Spleen (tissue), 11 donors: Measurements from ENCODE around the gene POLD2. TPM values are rescaled to one million over a fixed set of nuclear protein-coding genes. Genes with fewer than 3 reads are reported as not detected.

Source experiments
- DNase-seq: peaks from one replicate; pipeline ENCODE4 v3.0.0-alpha.2; 2020
- H3K27ac ChIP-seq, 8 donors: fragments of 200-600 bp; sonication (generic) in 7 of 8; 1 replicate in 4 of 8; 2 replicates in 4 of 8; pipeline versions ENCODE4 v1.5.0 to v1.8.0; 2016 to 2021; ENCODE audit warnings: inconsistent platforms in 4 of 8, mild to moderate bottlenecking in 4 of 8, moderate library complexity in 1 of 8
- H3K27me3 ChIP-seq, 7 donors: fragments of 200-600 bp; sonication (generic) in 6 of 7; replicated peaks in 1 of 7; 1 replicate in 4 of 7; 2 replicates in 3 of 7; pipeline versions ENCODE4 v1.5.0 to v1.8.0; 2016 to 2021; ENCODE audit warnings: inconsistent platforms in 3 of 7, mild to moderate bottlenecking in 1 of 7
- H3K36me3 ChIP-seq, 6 donors: fragments of 200-600 bp; sonication (generic) in 5 of 6; 1 replicate in 4 of 6; 2 replicates in 2 of 6; pipeline versions ENCODE4 v1.5.0 to v1.8.0; 2016 to 2021; ENCODE audit warnings: inconsistent platforms in 2 of 6
- H3K4me1 ChIP-seq, 6 donors: fragments of 200-600 bp; sonication (generic) in 5 of 6; 1 replicate in 3 of 6; 2 replicates in 3 of 6; pipeline versions ENCODE4 v1.5.0 to v1.8.0; 2016 to 2021; ENCODE audit warnings: inconsistent platforms in 3 of 6
- H3K4me3 ChIP-seq, 8 donors: fragments of 200-600 bp; sonication (generic) in 7 of 8; 1 replicate in 4 of 8; 2 replicates in 4 of 8; pipeline versions ENCODE4 v1.5.0 to v1.8.0; 2016 to 2021; ENCODE audit warnings: inconsistent platforms in 4 of 8, mild to moderate bottlenecking in 4 of 8, moderate library complexity in 2 of 8
- H3K9me3 ChIP-seq, 8 donors: fragments of 200-600 bp; sonication (generic) in 7 of 8; 1 replicate in 4 of 8; 2 replicates in 4 of 8; pipeline versions ENCODE4 v1.5.0 to v1.8.0; 2016 to 2021; ENCODE audit warnings: inconsistent platforms in 4 of 8
- POLR2A ChIP-seq, 3 donors: fragments of 450-650 bp; IDR thresholded peaks; one replicate each; pipeline ENCODE4 v1.5.1; 2017; ENCODE audit warnings: antibody characterized with exemption in 3 of 3, mild to moderate bottlenecking in 1 of 3
- POLR2AphosphoS5 ChIP-seq, 3 donors: sonication (generic); formaldehyde crosslinking; IDR thresholded peaks; one replicate each; pipeline ENCODE4 v1.5.1; 2017; ENCODE audit warnings: antibody characterized with exemption in 3 of 3
- WGBS, 5 donors: extraction: QIAGEN DNeasy Blood & Tissue Kit in 3 of 5; methylation state at CpG; one replicate each; pipeline versions ENCODE4 v1.1.5 to v1.1.7; 2013 to 2018; 5-methylcytosine and 5-hydroxymethylcytosine counted together
- intact Hi-C: fragments of 100-400 bp; cut with DNase I; formaldehyde crosslinking; loops from one replicate; pipeline ENCODE4 v1.15.0; 2023; ENCODE audit warnings: low total_unique reads
- polyA plus RNA-seq, 3 donors: library from polyadenylated mRNA; stranded (reverse); fragments of 200-250 nt; gene quantifications; one replicate each; pipeline ENCODE4 v1.2.1, GENCODE V29; 2013
- total RNA-seq, 7 donors: library from RNA; depleted of rRNA in 3 of 7; stranded (reverse); fragments of >200 nt in 3 of 7; fragmentation: NEBNext Ultra II Directional in 4 of 7; extraction: Animal tissue kit (Norgen Biotek cat#: 25700) in 4 of 7; gene quantifications; one replicate each; pipeline versions ENCODE4 v1.1.0 to v1.2.1, GENCODE V29; 2016 to 2021
- TF ChIP-seq, protein P1 (sequence below), 11 experiments: fragments of 200-600 bp in 7 of 11; fragments of 450-650 bp in 4 of 11; sonication (generic) in 4 of 11; IDR thresholded peaks in 8 of 11; conservative IDR thresholded peaks in 3 of 11; 1 replicate in 7 of 11; 2 replicates in 4 of 11; pipeline versions ENCODE4 v1.4.0 to v1.8.0; 2016 to 2021; ENCODE audit warnings: antibody characterized with exemption in 11 of 11, inconsistent platforms in 4 of 11, mild to moderate bottlenecking in 1 of 11
- donor health status: healthy with polysubstance abuse.
- donor health status: DM: no; HTN: no; CAD: no; lungs with moderate emphysema.
- donor health status: DM: no; HTN: no; CAD: no.
- donor health status: Bipolar disorder and iron deficiency.
- donor health status: healthy.
- donor health status: DM: no; HTN: no; CAD: no.
- donor health status: DM: yes; HTN: yes; CAD: no.

The POLD2 gene
- total and polyA plus RNA-seq, 10 donors = 31.9 to 79.1 (median 49.3) TPM

DNA sequence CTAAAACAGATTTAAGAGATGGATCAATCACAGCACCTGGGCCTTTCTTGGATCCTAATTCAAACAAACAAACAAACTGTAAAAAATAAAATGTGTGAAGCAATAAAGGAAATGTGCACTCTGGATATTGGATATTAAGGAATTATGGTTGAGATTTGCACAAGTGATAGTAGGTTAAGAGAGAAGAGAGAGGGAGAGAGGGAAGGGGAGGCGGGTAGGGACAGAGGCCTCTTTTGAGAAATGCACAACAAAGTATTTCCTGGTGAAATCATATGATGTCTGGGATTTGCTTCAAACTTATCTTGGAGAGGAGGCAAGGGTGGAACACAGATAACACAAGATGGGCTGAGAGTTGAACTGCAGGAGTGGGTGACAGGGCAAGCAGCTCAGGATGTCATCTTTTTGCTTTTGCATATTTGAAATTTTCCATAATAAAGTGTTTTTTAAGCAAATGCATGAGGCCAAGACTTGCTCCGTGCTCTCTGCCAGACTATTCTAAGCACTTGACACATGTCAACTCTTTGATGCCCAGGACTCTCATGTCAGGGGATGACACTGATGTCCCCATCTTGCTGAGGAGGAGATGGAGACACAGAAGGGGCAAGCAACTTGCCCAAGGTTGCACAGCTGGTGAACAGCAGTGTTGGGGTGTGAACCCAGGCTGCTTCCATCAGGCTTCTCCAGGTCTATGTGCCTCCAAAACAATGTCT lies 28.3 kb downstream of the POLD2 start:
- Histone ChIP-seq H3K9me3 (no peaks in the 10 kb centered on the region), H3K4me1 (peaks cover 0 to 51% (median 29%) of the 10 kb centered on the region in 6 donors), H3K36me3 (no peaks in the 10 kb centered on the region), H3K27me3 (no peaks in the 10 kb centered on the region), H3K4me3 (no peak overlapping the region), H3K27ac (peak overlapping the region in 4 of 8 donors; percentile 14 to 71 (median 58))
- TF ChIP-seq POLR2A (IDR thresholded peaks at IDR 0.05) (no peak), POLR2AphosphoS5 (IDR thresholded peaks at IDR 0.05) (no peak)
- TF ChIP-seq, protein P1, sequence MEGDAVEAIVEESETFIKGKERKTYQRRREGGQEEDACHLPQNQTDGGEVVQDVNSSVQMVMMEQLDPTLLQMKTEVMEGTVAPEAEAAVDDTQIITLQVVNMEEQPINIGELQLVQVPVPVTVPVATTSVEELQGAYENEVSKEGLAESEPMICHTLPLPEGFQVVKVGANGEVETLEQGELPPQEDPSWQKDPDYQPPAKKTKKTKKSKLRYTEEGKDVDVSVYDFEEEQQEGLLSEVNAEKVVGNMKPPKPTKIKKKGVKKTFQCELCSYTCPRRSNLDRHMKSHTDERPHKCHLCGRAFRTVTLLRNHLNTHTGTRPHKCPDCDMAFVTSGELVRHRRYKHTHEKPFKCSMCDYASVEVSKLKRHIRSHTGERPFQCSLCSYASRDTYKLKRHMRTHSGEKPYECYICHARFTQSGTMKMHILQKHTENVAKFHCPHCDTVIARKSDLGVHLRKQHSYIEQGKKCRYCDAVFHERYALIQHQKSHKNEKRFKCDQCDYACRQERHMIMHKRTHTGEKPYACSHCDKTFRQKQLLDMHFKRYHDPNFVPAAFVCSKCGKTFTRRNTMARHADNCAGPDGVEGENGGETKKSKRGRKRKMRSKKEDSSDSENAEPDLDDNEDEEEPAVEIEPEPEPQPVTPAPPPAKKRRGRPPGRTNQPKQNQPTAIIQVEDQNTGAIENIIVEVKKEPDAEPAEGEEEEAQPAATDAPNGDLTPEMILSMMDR (IDR thresholded peaks at IDR 0.05 in 8 of 11, conservative IDR thresholded peaks at IDR 0.05 in 3 of 11) = no peak
- WGBS, 5 donors = 48 to 70% (median 69%) methylated on average over 2 of the region's 2 CpGs
- no peak for DNase-seq
- intact Hi-C loops = no loop called here

DNA sequence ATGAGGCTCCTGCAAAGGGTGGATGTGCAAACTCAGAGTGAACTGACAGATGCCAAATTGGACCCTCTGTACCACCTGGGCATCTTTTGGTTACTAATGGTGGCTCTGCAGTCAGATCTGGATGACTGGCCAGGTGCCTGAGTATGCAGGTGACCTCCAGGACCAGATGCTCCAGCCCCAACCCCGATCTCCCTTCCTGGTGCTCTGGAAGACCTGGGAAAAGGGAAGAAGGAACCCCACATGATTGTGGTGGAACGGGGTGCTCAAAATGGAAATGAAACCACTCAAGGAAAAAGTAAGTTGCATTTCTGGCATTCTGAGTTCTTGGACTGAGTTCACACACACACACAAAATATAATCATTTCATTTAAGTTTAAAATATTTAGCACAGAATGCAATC lies 29.0 kb downstream of the POLD2 start:
- DNase-seq = no peak
- intact Hi-C loops = no loop called here
- H3K9me3 ChIP-seq = no peaks in the 10 kb centered on the region
- peak overlapping the region in 5 of 8 donors; percentile 14 to 71 (median 41) for H3K27ac ChIP-seq
- peaks cover 0 to 47% (median 29%) of the 10 kb centered on the region in 6 donors for H3K4me1 ChIP-seq
- H3K4me3 ChIP-seq = no peak overlapping the region
- no peak for TF ChIP-seq POLR2AphosphoS5 (IDR thresholded peaks at IDR 0.05)
- TF ChIP-seq, protein P1 (IDR thresholded peaks at IDR 0.05 in 8 of 11, conservative IDR thresholded peaks at IDR 0.05 in 3 of 11) = no peak
- no peak for TF ChIP-seq POLR2A (IDR thresholded peaks at IDR 0.05)
- no peaks in the 10 kb centered on the region for H3K36me3 ChIP-seq
- H3K27me3 ChIP-seq = no peaks in the 10 kb centered on the region
- WGBS, 5 donors = 44 to 59% (median 52%) methylated on average over 2 of the region's 2 CpGs

DNA sequence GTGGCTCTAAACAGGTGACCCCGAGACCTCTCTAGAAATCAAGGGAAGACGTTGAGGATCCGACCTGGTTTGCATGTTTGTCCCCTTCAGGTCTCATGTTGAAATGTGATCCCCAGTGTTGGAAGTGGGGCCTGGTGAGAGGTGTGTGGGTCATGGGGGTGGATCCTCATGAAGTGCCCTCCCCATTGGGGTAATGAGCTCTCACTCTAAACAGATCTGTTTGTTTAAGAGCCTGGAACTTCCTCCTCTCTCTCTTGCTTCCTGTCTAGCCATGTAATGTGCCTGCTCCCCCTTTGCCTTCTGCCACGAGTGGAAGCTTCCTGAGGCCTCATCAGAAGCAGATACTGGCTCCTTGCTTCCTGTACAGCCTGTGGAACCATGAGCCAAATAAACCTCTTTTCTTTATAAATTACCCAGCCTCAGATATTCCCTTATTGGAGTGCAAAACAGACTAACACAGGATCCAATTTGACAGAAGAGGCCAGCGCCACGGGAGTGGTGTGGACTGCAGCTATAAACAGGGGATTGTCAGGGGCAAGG lies 30.2 kb downstream of the POLD2 start:
- intact Hi-C loops = no loop called here
- WGBS, 5 donors = 73 to 80% (median 75%) methylated on average over 6 of the region's 6 CpGs
- no peak overlapping the region for H3K4me3 ChIP-seq
- H3K4me1 ChIP-seq = peaks cover 0 to 55% (median 35%) of the 10 kb centered on the region in 6 donors
- H3K27me3 ChIP-seq = no peaks in the 10 kb centered on the region
- H3K36me3 ChIP-seq = no peaks in the 10 kb centered on the region
- H3K27ac ChIP-seq = peak overlapping the region in 2 of 8 donors; percentile 3 to 7
- H3K9me3 ChIP-seq = no peaks in the 10 kb centered on the region
- DNase-seq = peak; percentile 17
- TF ChIP-seq POLR2A (IDR thresholded peaks at IDR 0.05) (no peak), POLR2AphosphoS5 (IDR thresholded peaks at IDR 0.05) (no peak)
- TF ChIP-seq, protein P1 (IDR thresholded peaks at IDR 0.05 in 8 of 11, conservative IDR thresholded peaks at IDR 0.05 in 3 of 11) = no peak
